Fibroblast of peridontal ligament (primary cell): ENCODE measurements around the gene ELOVL4.

Source experiments
- DNase-seq: peaks from one replicate; pipeline ENCODE4 v3.0.0-alpha.2; 2010; ENCODE audit errors: extremely low read depth

Gene ELOVL4

DNA sequence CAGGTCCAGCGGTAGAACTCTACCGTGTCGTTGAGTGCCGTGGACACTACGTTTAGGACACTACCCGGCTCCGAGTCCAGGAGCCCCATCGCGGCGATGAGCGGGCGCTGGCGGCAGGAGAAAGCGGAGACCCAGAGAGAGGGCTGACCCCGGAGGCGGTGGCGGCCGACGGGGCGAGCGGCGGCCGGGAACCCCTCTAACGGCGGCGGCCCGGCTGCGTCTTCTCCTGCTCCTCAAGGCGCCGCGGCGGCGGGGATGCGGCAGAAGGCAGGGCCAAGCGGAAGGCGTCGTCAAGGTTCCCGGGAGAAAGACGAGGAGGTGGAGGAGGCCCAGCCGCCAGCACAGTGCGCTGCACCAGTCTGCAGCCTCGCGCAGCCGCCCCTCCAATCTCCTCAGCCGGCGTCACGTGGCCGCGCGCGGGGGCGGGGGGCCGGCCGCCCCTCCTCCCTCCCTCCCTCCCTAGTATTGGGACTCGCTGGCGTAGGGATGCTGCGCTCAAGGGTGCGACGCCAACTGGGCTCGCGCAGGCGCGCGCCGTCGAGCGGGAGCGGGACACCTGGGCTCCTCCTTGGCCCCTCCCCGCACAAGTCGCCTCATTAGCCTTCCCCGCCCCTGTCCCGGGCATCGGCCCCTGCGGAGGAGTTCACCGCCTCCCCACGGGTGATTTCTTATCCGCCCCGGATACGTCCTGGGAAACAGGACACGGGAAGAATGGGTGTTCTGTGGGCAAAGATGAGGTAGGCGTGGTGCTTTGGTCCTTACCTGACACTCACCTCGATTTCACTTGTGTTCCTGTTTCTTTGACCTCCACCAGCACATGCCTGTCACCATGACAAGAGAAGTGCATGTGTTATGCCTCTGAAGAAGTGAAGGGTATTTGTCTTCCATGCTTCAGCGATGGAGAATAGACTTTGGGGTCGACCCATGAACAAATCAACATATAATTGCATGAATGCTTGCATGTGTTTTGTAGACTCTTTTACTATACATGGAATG lies at the start of gene ELOVL4:
ELOVL4 (minus strand) TSS at position 363 of the 996 bp plus-strand sequence; CDS start at position 89, 274 bp downstream.
- DNase-seq: peak; percentile 55

DNA sequence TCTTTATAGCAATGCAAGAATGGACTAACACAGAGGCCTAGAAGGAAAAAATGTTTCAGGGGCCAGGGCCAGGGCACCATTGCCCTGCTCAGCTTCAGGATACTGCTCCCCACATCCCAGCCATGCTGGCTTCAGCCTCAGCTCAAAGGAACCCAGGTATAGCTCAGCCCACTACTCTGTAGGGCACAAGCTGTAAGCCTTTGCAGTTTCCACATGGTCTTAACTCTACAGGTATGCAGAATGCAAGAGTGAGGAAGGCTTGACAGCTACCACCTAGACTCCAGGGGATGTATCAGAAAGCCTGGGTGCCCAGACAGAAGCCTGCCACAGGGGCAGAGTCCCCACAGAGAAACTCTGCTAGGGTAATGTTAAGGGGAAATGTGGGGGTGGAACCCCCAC lies 46.6 kb upstream of the ELOVL4 start:
- DNase-seq: no peak

GRCh38 chr6:79993012-79993910 lies 45.9 kb upstream of the ELOVL4 start:
- no peak for DNase-seq

- DNase-seq: no peak
Measured at GRCh38 chr6:79989641-79990040, 42.3 kb upstream of the ELOVL4 start.

GRCh38 chr6:79985128-79985527 lies 37.8 kb upstream of the ELOVL4 start:
- no peak for DNase-seq

DNA sequence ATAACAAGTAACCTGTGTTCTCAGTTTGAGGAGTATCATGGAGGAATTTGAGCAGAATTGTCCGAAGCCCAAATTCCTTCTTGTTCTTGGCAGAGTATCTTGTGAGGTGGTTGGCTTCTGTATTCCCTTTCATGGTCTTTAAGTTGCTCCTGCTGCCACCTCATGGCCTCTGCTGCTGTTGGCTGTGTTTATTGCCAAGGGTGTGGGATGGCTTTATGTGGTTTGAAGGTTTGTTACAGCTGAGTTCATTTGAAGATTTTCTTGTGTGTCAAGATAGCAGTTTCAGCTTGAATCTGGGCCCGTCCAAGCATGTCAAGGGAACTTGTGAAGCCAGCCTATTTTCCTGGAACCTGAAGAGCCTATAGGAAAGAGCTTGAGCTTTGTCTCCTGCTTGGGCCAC lies 36.9 kb upstream of the ELOVL4 start:
- DNase-seq: peak; percentile 15

GRCh38 chr6:79981652-79982051 lies 34.3 kb upstream of the ELOVL4 start:
- DNase-seq: no peak

DNA sequence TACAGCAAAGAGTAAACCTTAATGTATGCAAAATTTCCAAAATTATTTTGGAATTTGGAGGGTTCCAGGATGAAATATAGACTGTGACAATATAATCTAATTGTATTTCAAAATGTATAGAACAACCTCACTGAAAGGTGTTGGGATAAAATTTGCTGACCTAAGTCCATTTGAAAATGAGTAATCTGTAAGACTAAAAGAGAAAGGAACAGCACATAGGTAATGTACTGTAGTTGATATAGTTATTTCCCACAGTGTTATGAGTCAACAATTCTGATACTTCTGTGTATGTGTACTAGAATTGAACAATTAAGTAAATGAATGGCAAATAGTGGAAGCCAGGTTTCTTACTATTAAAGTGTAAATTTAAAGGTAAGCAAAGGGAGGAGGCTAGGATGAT lies 23.8 kb upstream of the ELOVL4 start:
- DNase-seq: no peak

GRCh38 chr6:79969784-79970183 lies 22.4 kb upstream of the ELOVL4 start:
- DNase-seq: no peak

DNA sequence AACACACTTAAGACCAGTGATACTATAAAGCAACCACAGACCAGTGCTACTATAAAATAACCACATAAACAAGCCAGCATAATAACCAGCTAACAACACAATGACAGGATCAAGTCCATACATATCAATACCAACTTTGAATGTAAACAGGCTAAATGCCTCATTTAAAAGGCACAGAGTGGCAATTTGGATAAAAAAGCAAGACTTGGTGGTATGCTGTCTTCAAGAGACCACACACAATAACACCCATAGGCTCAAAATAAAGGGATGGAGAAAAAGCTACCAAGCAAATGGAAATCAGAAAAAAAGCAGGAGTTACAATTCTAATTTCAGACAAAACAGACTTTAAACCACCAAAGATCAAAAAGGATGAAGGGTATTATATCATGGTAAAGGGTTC lies 19.8 kb upstream of the ELOVL4 start:
- no peak for DNase-seq

GRCh38 chr6:79964607-79965081 lies 17.3 kb upstream of the ELOVL4 start:
- DNase-seq: no peak

DNA sequence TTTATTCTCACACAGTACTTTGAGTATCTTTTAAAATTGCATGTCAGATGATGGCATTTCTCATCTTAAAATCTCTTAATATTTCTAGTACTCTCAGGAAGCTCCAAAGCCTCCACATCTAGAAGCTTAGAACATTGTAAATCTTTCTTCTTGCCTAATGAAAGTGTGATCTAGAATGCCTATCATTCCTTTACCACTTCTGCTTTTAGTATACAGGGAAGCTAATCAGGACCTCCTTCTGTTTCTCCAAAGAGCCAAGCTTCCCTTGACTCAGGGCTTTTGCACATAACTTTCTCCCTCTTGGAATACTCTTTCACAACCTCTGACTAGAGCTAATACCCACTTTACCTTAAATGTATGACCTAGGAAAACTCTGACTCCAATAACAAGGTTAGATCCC lies 7.5 kb upstream of the ELOVL4 start:
- no peak for DNase-seq

DNA sequence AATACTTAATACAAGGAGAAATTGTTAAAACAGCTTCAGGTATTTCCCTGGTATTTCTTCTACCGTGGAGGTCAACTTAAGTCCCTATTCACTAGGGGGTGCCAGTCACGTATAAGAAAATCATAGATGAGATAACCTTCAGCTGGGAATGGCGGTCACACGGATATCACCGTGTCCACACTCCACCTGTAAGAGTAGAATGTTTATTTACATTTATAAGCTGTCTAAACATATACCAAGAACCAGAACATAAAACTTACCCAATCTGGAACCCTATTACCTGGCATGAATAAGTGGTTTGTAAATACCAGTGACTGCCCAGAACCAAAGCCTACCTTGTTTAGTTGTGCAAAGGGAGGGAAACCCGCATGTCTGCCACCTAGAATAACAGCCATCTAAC lies 1.9 kb upstream of the ELOVL4 start:
- peak; percentile 71 for DNase-seq

- peak; percentile 33 for DNase-seq
Measured at GRCh38 chr6:79946272-79947190, 822 bp downstream of the ELOVL4 start.

- DNase-seq: no peak
Measured at GRCh38 chr6:79943133-79943532, 4.2 kb downstream of the ELOVL4 start.

DNA sequence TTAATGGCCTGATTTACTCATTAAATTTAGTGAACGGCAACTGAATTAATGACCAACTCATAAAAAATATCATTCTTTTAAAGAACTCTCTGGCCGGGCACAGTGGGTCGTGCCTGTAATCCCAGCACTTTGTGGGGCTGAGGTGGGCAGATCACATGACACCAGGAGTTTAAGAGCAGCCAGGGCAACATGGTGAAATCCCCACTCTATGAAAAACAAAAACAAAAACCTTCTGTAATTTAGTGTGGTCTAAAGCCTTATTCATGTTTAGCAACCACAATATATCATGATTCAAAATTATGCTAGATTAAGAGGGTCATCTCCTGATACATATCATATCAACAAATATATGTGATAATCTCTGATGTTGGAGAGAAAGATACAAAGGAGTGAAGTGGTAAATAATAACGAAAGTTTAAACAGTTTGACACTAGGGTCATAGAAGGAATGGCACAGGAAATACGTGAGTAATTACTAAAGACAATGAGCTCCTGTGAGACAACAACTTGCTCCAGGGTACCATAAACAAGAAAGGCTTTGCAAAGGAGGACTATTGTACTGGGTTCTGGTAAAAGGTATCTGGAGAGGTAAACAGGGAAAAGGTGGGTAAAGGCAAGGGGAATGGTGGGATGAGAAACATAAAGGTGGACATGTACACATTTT lies 5.7 kb downstream of the ELOVL4 start:
- no peak for DNase-seq

DNA sequence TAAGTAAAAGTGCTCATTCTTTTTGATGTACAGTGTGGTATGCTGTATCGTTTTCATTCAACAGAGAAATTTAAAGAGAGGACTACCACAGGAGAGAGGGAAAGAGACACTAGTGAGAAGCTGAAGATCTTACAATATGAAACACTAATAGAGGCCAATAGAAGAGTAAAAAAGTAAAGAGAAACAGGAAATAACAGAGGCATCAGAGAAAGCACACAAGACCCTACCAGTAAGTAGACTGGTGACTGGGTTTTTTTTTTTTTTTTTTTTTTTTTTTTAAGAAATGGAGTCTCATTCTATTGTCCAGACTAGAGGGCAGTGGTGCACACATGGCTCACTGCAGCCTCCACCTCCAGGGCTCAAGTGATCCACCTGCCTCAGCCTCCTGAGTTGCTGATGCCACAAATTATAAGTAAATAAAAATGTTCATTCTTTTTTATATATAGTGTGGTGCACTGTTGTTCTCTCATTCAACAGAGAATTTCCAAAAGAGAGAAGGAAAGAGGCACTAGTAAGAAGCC lies 18.8 kb downstream of the ELOVL4 start:
- no peak for DNase-seq

DNA sequence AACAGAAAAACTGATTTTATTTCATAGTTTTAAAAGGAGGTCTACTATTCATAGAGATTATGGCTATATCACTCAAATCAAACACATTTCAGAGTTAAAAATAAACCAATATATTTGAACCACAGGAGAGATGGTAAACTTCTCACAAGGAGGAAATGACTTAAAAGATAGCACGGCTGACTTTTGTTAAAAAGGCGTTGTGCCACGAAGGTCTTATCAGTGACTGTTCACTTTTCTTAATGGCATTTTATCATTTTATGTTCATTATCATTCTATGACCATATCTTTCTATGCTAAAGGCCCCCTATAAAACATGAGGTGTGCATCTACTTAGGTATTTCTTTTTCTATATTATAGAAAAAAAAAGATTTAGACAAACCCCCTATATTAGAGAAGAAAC lies 19.6 kb downstream of the ELOVL4 start:
- no peak for DNase-seq

GRCh38 chr6:79923270-79923669 lies 24.1 kb downstream of the ELOVL4 start:
- no peak for DNase-seq

DNA sequence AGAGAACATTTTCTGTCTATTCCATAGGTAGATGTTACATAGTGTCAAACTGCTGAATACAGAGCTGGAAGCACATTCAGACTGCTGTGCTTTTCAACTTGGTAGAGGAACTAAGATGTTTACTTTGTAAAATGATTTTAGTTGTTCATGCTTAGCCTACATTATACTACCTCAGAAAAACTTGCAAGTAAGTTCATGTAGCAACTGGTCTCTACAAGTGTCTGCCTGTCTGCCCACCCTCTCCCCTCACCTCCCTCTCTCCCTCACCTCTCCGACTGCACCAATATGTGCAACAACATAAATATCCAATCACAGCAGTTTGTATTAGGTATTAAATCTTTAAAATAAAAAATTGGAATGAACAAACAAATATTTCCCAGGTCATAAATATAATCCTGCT lies 25.3 kb downstream of the ELOVL4 start:
- DNase-seq: no peak
